Stimulated activated CD8-positive, alpha-beta memory T cell treated with anti-CD3 and anti-CD28 coated beads, Interleukin-7, amount 100 ng/mL, for 24 hours (primary cell): ENCODE data around the gene PRSS8.
A peak's percentile ranks its signal among the peaks of the same experiment; 100 is the strongest.
"Not testable (repeated sequence)": the region's sequence is repeated elsewhere in the genome, so short reads cannot be mapped to it uniquely, and the experiment has no call there.

Source experiments
- DNase-seq: peaks from one replicate; pipeline ENCODE4 v3.0.0-alpha.2; 2020; ENCODE audit warnings: low read depth

The PRSS8 gene

DNA sequence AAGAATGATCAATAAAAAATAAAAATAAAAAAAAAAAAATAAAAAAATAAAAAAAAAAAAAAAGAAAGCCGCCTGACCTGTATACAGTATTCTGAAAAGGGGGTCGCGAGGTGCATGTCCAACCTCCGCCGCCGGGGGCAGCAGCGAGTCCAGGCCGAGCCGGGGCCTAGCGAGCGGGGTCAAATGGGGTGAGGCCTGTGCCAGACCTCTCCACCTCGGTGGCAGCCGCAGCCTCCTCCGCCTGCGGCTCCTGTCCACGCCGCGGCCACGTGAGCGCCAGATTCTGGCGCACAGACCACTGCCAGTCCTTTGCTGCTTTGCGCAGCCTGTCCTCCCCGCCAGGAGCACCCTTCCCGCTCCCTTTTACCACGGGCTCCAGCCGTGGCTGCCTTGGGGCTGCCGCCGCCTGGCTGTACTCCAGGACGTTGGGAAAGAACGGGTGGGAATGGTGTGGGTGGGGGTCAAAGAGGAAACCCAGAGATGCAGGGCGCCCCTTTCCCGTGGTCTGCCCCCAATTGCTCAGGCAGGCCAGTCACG is 29.8 kb downstream of the PRSS8 start:
- DNase-seq: peak; percentile 79

DNA sequence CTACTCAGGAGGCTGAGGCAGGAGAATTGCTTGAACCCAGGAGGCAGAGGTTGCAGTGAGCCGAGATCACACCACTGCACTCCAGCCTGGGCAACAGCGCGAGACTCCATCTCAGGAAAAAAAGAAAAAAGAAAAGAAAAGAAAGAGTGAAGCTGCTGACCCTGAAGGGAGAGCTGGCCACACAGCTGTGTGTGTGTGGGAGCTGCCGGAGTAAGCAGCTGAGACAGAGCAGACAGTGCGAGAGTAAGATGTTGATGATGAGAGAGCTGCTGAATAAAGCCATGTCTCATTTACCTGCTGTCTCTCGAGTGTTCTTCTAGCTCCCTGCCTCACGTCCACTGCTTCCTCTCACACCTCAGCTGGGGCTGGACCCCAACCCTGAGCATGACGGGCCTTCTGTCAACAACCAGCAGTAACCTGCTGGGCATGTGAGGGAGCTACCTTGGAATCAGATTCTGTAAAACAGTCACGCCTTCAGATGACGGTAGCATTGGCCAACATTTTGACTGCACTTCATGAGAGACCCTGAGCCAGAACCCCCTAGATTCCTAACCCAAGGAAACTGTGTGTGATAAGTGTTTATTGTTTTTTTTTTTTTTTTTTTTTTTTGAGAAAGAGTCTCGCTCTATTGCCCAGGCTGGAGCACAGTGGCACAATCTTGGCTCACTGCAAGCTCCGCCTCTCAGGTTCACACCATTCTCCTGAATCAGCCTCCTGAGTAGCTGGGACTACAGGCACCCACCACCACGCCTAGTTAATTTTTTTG is 34.5 kb downstream of the PRSS8 start:
- not testable (repeated sequence) for DNase-seq

DNA sequence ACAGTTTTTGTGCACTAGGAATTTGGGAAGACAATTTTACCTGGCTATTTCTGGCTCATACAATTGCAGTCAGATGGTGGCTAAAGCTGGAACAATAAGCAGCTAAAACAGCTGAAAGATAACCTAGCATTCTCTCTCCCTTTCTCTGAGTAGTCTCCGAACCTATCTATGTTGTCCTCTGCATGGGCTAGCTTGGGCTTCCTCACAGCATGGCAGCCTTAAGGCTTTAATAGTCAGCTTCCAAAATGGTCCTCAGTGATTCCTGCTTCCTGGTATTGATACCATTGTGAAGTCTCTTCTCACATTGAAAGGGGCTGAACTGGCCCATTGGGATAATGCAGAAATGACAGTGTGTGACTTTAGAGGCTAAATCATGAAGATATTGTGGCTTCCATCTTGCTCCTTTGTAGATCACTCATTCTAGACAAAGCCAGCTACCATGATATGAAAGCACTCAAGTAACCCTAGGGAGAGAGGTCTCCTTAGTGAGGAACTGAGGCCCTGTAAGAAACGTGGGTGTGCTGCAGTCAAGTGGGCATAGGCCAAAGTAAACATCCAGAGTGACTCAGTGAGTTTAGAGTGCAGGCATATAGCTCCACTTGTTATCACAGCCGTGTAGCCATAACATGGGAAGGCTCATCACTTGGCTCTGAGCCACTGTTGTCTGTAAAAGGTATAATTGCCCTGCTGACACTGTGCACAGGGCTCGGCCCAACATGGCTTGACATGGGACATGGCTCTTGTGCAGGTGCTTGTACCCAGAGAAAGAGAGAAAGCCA is 35.5 kb downstream of the PRSS8 start:
- no peak for DNase-seq

DNA sequence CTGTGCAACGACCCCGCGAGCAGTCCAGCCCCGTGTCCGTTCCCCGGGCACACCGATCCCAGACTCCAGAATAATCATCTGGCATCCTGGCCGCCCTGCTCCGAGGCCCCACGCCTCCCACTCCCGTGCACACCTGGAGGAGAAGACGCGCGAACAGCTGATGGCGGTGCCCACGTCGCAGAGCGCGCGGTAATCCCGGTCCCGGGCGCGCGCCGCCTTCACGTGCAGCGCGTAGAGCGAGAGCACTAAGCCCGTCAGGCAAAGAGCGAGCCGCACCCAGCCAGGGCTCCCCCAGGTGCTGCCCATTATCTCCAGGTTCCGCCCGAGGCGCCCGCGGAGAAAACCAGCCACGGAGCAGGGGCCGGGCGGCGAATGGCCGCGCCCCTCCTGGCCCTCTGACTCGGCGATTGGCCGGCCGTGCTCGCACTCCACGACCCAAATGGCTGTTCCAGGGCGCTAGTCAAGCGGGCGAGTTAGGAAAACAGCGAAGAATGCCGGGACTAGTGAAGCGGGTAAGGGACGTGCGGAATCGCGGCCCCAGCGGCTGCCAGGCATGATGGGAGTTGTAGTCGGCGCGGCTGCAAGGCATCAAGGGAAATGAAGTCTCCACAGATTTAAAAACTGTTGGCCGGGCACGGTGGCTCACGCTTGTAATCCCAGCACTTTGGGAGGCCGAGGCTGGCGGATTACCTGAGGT is 41.0 kb downstream of the PRSS8 start, which contains the start of gene VKORC1:
Gene VKORC1 (minus strand): TSS at position 374 of the 697 bp plus-strand sequence. CDS start 68 bp downstream, at position 306.
- DNase-seq: peak; percentile 71

DNA sequence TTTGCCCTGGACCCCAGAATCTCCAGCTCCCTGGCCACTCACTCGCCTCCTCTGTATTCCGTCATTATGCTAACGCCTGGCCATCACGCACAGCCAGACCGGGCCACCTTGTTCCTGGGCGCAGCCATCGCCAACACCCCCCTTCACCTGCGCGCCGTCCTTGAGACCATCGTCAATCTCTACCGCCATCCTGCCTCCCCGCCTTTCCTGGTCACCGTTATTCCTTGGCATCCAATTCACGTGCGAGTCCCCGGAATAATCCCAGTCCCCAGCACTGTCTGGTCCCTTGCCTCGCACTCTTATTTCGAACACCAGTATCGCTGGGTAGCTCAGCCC is 41.5 kb downstream of the PRSS8 start:
- no peak for DNase-seq

DNA sequence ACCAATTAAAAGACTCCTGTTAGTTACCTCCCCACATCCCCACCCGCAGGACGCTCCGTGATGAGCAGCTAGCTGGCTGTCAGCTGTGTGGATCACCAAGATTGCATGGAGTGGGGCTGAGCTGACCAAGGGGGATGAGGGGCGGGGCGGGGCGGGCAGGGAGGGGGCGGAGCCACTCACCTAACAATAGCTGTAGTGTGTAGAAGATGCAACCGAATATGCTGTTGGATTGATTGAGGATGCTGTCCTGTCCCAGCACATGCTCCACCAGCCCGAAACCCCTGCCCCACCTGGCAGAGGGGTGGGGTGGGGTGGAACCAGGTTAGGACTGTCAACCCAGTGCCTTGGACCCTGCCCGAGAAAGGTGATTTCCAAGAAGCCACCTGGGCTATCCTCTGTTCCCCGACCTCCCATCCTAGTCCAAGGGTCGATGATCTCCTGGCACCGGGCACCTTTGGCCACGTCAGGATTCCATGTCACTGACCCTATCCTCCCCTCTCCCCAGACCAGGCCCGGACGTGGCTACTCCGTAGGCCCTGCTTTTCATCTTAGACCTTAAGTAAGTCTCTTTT is 42.3 kb downstream of the PRSS8 start:
- DNase-seq: no peak

DNA sequence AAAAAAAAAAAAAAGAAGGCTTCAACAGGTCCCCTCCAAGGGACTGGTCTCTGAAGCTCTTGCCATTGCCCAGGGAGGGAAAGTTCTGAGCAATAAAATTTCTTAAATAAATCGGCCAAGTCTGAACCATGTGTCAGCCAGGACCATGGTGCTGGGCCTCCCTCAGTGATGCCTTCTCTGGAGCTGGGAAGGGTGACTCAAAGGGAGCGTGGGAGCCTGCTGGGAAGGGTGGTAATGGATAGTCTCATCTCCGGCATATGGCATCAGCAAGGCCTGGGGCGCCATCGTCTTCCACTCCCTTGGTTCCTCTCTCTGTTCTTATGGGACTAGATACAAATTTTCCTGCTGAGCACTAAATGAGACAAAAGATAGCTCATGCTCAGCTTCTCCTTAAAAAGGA is 43.2 kb downstream of the PRSS8 start:
- no peak for DNase-seq

DNA sequence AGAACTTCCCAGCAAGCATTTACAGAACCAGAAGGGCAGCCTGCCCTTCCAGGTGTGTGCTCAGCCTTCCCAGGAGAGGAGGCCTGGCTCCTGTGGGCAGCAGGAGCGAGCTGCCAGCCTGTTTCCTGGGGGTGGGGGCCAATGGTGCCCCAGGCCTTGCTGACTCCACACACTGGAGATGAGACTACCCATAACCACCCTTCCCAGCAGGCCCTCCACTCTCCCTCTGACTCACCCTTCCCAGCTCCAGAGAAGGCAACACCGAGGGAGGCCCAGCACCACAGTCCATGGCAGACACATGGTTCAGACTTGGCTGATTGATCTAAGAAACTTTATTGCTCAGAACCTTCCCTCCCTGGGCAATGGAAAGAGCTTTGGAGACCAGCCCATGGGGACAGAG is 45.0 kb downstream of the PRSS8 start:
- no peak for DNase-seq

DNA sequence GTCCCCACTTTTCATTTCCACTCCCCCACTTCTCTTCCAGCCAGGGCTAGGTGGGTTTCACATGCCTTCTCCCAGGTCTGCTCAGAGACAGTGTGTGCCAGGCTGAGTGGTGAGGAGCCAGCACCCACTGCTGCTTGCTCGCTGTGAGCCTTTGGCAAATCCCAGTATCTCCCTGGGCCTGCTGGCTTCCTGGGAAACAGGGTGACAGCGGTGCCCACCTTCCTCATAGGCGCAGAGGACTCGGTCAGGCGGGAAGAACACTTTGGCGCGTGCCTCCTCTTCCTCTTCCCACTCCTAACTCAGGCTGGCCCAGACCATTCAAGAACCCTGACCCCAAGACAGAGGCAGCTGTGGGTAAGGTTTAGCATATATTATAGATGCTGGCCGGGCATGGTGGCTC is 46.3 kb downstream of the PRSS8 start:
- no peak for DNase-seq

DNA sequence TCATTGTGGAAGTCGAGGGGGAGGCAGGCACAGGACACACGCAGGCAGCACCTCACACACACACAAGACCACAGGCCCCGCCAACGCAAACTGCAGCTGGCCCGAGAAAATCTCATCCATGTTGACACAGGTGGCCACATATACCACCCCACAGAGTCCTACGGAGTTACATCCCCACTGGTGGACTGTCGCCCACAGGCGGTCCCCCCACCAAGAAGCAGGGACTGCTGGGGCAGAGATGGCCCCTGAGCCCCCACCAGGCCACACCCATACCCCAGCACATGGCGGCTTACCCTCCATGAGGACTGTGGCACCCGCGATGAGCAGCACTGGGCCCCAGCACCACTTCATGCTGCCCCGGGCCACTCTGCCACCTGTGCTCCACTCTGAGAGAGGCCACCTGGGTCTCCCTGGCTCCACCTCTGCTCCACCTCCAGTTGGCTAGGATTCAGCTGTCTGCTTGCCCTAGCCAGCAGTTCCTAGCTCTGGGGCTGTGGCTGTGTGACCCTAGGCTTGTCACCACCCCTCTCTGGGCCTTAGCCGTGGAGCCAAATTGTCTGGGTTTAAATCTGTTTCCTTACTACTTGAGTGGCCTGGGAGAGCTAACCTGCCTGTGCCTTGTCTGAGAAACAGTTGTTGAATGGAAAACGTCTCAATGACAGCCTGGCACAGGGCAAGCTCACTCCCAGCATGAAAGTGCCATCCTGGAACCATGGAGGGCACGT is 46.9 kb downstream of the PRSS8 start, which contains the start of gene PRSS53:
Gene PRSS53 (minus strand): TSS at position 485 of the 725 bp plus-strand sequence. CDS start 134 bp downstream, at position 351.
- DNase-seq: no peak

DNA sequence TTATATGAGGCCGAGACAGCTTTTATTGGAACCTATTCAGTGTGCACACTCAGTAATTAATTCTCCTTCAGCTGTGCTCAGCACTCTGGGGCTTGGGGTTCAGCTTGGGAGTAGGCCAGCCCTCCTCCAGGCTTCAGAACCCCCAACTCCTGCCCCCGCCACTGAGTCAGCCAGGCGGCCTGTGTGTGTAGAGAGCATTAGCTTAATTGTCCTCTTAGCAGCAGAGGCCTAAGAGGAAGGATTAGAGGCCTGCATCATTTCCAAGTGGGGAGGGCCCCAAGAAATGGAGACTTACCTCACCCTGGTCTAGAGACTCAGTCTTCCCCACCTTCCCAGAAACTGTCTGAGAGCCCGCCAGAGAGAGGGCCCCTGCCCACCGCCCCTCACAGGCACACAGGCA is 47.6 kb downstream of the PRSS8 start:
- DNase-seq: no peak

DNA sequence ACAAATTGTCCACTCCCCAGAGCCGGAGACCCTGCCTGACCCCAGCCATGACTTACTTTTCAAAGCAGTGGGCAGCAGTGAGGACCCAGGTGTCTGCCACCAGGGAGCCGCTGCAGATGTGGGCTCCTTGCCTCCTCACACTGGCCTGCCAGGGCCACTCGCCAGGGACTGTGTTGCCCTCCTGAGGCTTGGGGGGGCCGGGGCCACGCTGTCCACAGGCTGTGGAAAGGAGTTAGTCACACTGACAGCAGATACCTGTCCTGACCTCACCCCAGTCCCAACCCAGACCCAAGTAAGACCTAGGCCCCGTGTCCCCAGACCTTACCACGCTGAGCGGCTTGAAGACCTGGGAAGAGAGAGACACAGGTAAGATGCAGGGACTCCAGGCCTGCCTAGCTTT is 48.0 kb downstream of the PRSS8 start:
- DNase-seq: no peak

DNA sequence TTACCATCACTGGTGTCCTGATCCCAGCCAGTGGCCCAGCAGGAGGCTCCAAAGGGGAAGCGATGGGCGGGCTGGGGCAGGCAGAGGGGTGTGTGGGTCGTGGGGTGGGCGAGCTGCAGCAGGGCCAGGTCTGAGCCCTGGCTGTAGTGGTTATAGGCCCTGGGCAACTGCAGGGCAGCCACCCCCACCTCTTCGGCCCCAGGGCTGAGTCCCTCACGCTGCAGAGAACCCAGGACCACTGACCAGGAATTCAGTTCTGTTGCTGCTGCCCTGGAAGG is 49.0 kb downstream of the PRSS8 start:
- DNase-seq: no peak

DNA sequence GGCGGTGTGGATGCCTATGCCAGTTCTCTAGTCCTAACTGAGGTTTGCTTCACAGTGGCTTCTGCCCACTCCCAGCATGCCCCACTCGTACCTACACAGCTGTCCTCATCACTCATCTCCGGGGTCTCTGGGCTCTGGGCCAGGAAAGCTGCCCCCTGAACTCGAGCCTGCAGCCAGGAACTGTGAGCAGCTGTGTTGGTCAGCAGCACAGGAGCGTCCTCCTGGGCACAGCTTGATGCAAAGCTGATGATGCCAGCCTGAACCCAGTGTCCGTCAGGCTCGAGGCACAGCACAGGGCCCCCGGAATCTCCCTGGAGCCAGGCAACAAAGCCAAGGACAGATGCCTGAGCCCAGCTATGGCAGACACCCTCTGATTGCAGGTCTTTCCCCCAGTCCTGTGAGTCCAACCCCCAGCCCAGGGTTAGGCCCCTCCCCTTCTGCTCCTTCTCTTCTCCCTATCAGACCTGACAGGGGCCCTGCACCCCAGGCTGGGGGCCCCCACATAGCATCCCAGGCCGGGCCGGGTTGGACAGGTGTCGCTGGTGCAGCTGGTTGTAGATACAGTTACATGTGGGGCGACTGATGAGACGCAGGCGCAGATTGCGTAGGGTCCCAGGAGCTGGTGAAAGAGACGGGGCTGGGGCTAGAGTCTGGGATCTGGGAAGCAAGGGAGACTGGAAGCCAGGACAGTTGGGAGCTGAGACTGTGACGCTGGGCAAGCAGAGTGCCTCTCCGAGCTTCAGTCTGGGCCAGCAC is 49.5 kb downstream of the PRSS8 start:
- no peak for DNase-seq

DNA sequence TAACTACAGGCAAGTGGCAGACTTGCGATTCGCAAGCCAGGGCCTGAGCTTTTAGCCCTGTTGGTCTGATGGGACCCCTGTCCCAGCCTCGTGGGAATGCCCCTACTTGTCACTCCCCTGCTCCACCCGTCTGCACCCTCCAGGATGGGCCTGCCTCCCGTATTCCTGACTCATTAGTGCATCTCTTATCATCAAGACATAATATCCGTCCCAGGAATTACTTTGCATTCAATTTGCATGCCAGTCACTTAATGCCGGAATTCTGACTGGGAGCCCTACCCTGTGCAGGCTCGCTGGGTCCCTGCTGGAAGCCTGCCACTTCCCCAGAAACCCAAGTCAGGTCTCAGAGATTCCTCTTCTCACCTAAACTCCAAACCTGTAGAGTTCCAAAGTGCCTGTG is 50.1 kb downstream of the PRSS8 start:
- no peak for DNase-seq

DNA sequence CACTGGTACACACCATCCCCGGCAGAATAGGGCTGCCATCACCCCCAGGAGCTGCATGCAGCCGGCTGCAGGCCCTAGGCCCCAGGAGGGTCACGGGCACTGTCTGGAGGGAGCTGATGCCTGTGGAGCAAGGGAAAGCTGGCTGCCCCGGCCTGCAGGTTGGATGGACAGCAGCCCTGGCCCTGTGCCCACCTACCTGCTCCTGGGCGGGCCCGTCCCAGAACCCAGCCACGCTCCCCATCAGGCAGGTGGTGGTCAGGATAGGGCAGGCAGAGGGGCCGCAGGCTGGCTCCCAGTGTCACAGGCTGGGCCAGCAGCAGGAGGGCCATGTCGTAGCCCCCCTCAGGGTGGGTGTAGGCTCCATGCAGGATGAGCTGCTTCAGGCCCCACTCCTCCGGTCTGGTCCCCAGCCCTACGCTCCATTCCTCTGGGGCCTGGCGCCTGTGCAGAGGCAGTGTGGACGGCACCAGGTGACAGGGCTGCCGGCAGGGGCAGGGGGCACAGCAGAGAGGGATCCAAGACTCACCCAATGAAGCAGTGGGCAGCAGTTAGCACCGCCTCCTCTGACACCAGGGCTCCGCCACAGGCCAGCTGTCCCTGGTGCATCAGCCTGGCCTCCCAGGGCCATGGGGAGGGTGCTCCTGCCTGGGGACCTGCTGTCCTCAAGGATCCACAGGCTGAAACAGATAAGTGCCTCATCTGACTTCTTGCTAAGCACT is 50.8 kb downstream of the PRSS8 start:
- no peak for DNase-seq

DNA sequence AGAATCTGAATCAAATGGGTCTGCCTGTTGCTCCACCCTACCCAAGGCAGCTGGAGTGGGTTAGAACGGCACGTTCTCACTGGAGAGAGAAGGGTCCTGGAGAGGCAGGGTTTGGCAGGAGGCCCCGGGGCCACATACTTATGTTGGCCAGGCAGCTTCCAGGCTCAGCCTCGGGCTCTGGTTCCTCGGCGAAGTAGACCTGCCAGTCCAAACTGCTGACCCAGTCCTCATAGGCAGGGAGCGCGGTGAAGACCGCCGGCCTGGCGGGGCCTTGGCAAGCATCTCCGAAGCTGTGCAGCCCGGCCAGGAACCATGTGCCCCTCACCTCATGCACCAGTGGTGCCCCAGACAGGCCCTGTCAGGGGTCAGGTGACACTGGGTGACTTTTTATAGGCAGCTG is 51.5 kb downstream of the PRSS8 start:
- no peak for DNase-seq

DNA sequence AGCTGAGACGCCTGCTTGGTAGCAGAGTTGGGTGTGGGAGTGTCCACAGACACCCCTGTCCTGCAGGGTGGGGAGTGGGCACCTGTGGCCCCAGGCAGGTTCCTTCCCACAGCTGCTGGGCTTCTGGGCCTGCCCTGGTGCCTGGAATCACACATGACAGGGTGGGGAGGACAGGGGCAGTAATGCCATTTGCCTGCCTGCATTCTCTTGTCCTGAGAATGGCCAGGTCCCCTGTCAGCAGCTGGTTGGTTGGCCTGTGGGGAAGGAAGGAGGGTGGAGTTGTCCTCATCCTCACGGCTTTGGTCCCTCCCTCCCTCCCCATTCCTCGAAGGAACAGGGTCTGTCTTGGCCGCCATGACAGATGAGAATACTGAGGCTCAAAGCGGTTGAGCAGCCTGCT is 52.0 kb downstream of the PRSS8 start:
- DNase-seq: no peak

DNA sequence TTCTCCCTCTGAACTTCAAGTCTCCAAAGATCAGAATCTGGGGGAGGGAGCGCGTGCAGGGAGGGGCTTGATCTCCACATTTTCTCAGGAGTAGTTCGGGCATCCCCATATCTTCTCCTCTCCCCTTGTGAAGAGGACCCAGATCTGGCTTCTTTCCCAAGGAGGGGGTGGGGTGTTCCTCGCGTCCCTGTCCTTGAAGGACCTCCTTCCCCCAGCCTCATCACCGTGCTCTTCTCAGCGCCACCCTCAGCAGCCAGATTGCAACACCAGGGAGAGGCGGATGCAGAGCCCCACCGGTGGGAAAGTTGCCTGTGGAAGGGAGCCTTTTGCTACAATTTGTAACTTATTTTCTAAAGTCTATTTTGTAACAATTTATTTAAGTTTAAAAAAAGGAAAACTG is 52.4 kb downstream of the PRSS8 start:
- no peak for DNase-seq

DNA sequence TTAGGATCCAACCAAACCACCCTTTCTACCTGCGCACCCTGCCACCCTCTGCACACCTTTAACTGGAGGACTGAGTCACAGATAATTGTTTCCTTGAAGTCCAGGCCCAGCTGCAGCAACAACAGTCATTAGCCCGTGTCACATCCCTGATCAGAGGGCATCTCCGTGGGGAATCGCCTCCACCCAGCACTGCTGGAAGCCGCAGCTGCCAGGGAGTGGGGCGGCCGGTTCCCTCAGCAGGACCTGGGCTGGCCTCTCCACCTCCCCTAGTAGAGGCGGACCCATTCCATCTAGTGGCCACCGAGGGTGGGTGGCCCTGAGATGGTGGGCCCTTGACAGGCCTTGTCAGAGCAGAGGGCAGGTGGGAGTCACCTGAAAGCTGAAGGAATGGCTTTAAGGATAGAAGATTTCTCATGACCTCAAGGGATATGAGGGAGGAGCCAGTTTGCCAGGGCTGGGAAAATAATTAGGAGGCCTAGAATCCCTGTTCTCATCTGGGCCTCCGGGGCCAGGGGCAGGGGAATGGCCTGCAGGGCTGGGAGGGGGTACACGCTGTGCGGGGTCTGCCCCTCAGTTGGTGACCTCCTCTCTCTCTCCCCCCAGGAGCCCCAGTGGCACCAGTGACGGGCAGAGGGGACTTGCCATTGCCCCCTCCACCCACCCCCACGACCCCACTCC is 53.0 kb downstream of the PRSS8 start:
- DNase-seq: no peak
